Cardiac muscle cell (in vitro differentiated cells and primary cell): ENCODE data around the gene BHMT2. TPM values are rescaled to one million over a fixed set of nuclear protein-coding genes. Genes with fewer than 3 reads are reported as not detected.
A peak's percentile ranks its signal among the peaks of the same experiment; 100 is the strongest.

Experiments used
- DNase-seq, 2 donors: peaks; one replicate each; pipeline versions ENCODE4 v3.0.0 to v3.0.0-alpha.2; 2010 to 2017; ENCODE audit warnings: low read depth in 1 of 2, low spot score in 1 of 2
- H3K27ac ChIP-seq: fragments of 200-600 bp; sonication (generic); 2 replicates; pipeline ENCODE4 v1.5.1; 2016
- H3K27me3 ChIP-seq: fragments of 200-600 bp; sonication (generic); 2 replicates; pipeline ENCODE4 v1.6.0; 2016; ENCODE audit warnings: control low read depth
- H3K36me3 ChIP-seq: fragments of 200-600 bp; sonication (generic); 2 replicates; pipeline ENCODE4 v1.5.1; 2016; ENCODE audit warnings: control low read depth
- H3K4me1 ChIP-seq: fragments of 200-600 bp; sonication (generic); 2 replicates; pipeline ENCODE4 v1.8.1; 2017; ENCODE audit warnings: low read depth, mild to moderate bottlenecking, mixed run types
- H3K4me3 ChIP-seq: fragments of 200-600 bp; sonication (generic); 2 replicates; pipeline ENCODE4 v1.5.1; 2016; ENCODE audit warnings: mild to moderate bottlenecking
- H3K9me3 ChIP-seq: fragments of 200-600 bp; sonication (generic); 2 replicates; pipeline ENCODE4 v1.5.1; 2017; ENCODE audit warnings: low read depth, mild to moderate bottlenecking, control low read depth
- polyA plus RNA-seq: library from polyadenylated mRNA; unstranded; fragments of >200 nt; fragmentation: Nextera tagmentation; extraction: Ambion mirVana; gene quantifications from 2 replicates; pipeline ENCODE4 v1.2.1, GENCODE V29; 2016
- total RNA-seq: library from RNA; depleted of rRNA; stranded (reverse); fragments of >200 nt; gene quantifications from 2 replicates; pipeline ENCODE4 v1.2.3, GENCODE V29; 2016
- TF ChIP-seq, protein P1 (sequence below): IDR thresholded peaks from 2 replicates; pipeline ENCODE4 v1.5.1; 2012; ENCODE audit warnings: low read depth, mild to moderate bottlenecking, low read length

BHMT2 gene
- total RNA-seq (not detected in 2 replicates), polyA plus RNA-seq (not detected in 2 replicates)

DNA sequence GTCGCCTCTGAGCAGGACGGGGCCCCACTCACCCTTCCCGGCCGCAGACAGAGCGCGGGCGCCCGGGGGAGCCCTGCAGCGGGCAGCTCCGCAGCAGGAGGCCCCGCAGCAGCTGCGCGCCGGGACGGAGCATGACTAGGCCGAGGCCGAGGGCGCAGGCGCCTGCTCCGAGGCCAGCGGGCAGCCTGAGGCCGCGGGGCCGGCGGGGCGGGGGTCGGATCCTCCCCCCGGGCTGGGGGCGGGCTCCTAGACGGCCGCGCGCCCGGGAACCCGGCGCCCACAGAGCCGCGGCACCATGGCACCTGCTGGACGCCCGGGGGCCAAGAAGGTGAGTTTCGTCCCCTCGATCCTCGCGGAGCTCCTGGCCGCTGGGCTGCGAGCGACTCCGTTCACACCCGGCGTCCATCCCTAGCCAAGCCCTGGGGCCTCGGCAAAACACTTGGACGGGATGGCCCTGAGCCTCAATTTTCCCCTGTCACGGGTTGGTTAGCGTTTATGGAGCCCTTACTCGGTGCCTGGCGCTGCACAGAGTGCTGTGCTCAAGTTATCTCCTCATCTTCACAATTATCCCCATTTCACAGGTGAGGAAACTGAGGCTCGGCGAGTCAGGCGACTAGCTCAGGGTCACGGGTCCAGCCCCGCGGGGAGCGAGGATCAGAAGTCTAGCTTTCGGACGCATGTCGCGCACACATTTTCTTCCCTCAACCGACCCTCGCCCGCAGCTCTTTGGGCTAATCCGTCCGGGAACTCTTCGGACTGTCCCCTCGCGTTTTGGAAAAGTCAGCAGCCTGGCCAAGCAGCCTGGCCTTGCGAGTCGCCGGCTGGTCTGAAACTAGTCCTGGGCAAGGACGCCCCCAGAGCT lies at the start of gene BHMT2, which contains the start of gene DMGDH:
TSS of gene BHMT2 (plus strand) at position 280 of the 862 bp plus-strand sequence. CDS start at position 296, 16 bp downstream.
TSS of gene DMGDH (minus strand) at position 187 of the 862 bp plus-strand sequence. CDS start at position 133, 54 bp downstream.
- no peaks in the 10 kb centered on the region for H3K9me3 ChIP-seq
- no peak within 1 kb of the TSS for H3K27ac ChIP-seq
- TF ChIP-seq, protein P1, sequence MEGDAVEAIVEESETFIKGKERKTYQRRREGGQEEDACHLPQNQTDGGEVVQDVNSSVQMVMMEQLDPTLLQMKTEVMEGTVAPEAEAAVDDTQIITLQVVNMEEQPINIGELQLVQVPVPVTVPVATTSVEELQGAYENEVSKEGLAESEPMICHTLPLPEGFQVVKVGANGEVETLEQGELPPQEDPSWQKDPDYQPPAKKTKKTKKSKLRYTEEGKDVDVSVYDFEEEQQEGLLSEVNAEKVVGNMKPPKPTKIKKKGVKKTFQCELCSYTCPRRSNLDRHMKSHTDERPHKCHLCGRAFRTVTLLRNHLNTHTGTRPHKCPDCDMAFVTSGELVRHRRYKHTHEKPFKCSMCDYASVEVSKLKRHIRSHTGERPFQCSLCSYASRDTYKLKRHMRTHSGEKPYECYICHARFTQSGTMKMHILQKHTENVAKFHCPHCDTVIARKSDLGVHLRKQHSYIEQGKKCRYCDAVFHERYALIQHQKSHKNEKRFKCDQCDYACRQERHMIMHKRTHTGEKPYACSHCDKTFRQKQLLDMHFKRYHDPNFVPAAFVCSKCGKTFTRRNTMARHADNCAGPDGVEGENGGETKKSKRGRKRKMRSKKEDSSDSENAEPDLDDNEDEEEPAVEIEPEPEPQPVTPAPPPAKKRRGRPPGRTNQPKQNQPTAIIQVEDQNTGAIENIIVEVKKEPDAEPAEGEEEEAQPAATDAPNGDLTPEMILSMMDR = no peak
- no peak within 1 kb of the TSS for H3K4me3 ChIP-seq
- H3K4me1 ChIP-seq = no peaks in the 10 kb centered on the region
- H3K27me3 ChIP-seq = no peaks in the 10 kb centered on the region
- H3K36me3 ChIP-seq = no peaks in the 10 kb centered on the region
- peak in 1 of 2 donors; percentile 68 for DNase-seq

- no peak overlapping the region for H3K27ac ChIP-seq
- H3K9me3 ChIP-seq = no peaks in the 10 kb centered on the region
- H3K36me3 ChIP-seq = no peaks in the 10 kb centered on the region
- peaks cover 6% of the 10 kb centered on the region for H3K27me3 ChIP-seq
- TF ChIP-seq, protein P1 = peak; percentile 92
- DNase-seq = peak; percentile 65 to 83
- H3K4me3 ChIP-seq = no peak overlapping the region
- H3K4me1 ChIP-seq = peaks cover 3% of the 10 kb centered on the region
Observed at GRCh38 chr5:79020861-79021561, 48.6 kb upstream of the BHMT2 start.

DNA sequence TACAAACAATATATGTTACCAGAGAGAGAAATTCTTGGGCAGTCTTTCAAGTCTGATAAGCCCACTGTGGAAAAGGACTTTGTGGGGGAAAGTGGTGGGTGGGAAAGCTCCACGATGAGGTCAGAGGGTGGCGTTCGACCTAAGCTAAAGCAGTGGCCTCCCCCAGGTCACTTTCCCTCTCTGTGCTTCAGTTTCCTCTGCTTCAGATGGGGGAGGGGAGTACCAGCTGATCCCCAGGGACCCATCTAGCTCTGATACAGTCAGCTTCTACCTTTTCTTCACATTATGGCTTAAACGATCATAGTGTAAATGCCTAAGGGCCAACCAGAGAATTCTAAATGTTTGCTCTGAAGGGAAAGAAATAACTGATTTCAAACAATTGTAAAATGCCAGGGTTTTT lies 47.8 kb upstream of the BHMT2 start:
- no peak for DNase-seq
- H3K4me3 ChIP-seq = no peak overlapping the region
- TF ChIP-seq, protein P1 = no peak
- H3K4me1 ChIP-seq = peaks cover 3% of the 10 kb centered on the region
- H3K36me3 ChIP-seq = no peaks in the 10 kb centered on the region
- H3K27ac ChIP-seq = no peak overlapping the region
- no peaks in the 10 kb centered on the region for H3K9me3 ChIP-seq
- peaks cover 4% of the 10 kb centered on the region for H3K27me3 ChIP-seq

- no peak for DNase-seq
- no peaks in the 10 kb centered on the region for H3K9me3 ChIP-seq
- no peaks in the 10 kb centered on the region for H3K36me3 ChIP-seq
- H3K27ac ChIP-seq = no peak overlapping the region
- peaks cover 3% of the 10 kb centered on the region for H3K4me1 ChIP-seq
- TF ChIP-seq, protein P1 = no peak
- no peak overlapping the region for H3K4me3 ChIP-seq
- peaks cover 4% of the 10 kb centered on the region for H3K27me3 ChIP-seq
Observed at GRCh38 chr5:79022771-79023170, 46.8 kb upstream of the BHMT2 start.

DNA sequence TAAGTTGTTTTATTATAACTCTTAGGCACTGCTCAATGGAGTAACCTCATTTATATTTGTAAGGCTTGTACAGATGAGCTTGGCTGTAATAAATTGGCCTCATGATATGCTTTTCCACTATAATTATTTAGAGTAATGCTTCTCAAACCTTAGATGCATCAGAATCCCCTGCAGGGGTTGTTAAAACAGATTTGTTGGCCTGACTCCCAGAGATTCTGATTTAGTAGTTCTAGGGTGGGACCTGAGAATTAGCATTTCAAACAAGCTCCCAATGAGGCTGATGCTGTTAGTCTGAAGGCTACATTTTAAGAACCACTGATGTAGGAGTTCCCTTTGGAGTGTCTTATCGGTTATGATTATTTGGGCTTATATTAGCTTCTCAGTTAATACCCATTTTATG lies 46.2 kb upstream of the BHMT2 start:
- TF ChIP-seq, protein P1 = no peak
- peaks cover 3% of the 10 kb centered on the region for H3K4me1 ChIP-seq
- H3K36me3 ChIP-seq = no peaks in the 10 kb centered on the region
- DNase-seq = no peak
- H3K27me3 ChIP-seq = peaks cover 4% of the 10 kb centered on the region
- no peaks in the 10 kb centered on the region for H3K9me3 ChIP-seq
- H3K27ac ChIP-seq = no peak overlapping the region
- H3K4me3 ChIP-seq = no peak overlapping the region
